Breast epithelium (tissue), 4 donors: ENCODE results near the gene AOC1. TPM values are rescaled to one million over a fixed set of nuclear protein-coding genes. Genes with fewer than 3 reads are reported as not detected.

Experiments used
- DNase-seq, 2 donors: peaks; one replicate each; pipeline ENCODE4 v3.0.0-alpha.2; 2019; ENCODE audit warnings: low spot score in 2 of 2
- H3K27ac ChIP-seq, 2 donors: fragments of 200-600 bp; sonication (generic) in 1 of 2; one replicate each; pipeline ENCODE4 v1.5.1; 2016 to 2019; ENCODE audit warnings: mild to moderate bottlenecking in 1 of 2
- H3K27me3 ChIP-seq, 2 donors: fragments of 200-600 bp; sonication (generic) in 1 of 2; one replicate each; pipeline versions ENCODE4 v1.5.1 to v1.6.0; 2017 to 2019; ENCODE audit warnings: control low read depth in 1 of 2, mild to moderate bottlenecking in 1 of 2
- H3K36me3 ChIP-seq: fragments of 200-600 bp; one replicate; pipeline ENCODE4 v1.5.1; 2019
- H3K4me1 ChIP-seq, 2 donors: fragments of 200-600 bp; sonication (generic); one replicate each; pipeline ENCODE4 v1.5.1; 2016 to 2019; ENCODE audit warnings: control low read depth in 1 of 2
- H3K4me3 ChIP-seq, 3 donors: fragments of 200-600 bp; sonication (generic); 1 replicate in 2 of 3; 2 replicates in 1 of 3; pipeline ENCODE4 v1.5.1; 2016 to 2019; ENCODE audit warnings: mild to moderate bottlenecking in 3 of 3, moderate library complexity in 2 of 3
- H3K9me3 ChIP-seq, 2 donors: fragments of 200-600 bp; sonication (generic) in 1 of 2; one replicate each; pipeline ENCODE4 v1.5.1; 2016 to 2019; ENCODE audit warnings: control low read depth in 1 of 2
- POLR2A ChIP-seq: fragments of 450-650 bp; IDR thresholded peaks from one replicate; pipeline ENCODE4 v1.6.1; 2016; ENCODE audit warnings: antibody characterized with exemption, mild to moderate bottlenecking, moderate library complexity
- POLR2AphosphoS5 ChIP-seq, 3 donors: sonication (generic); formaldehyde crosslinking; IDR thresholded peaks; one replicate each; pipeline ENCODE4 v1.6.1; 2017; ENCODE audit warnings: antibody characterized with exemption in 3 of 3
- intact Hi-C: fragments of 100-400 bp; cut with DNase I; formaldehyde crosslinking; loops from one replicate; pipeline ENCODE4 v1.15.1; 2023; ENCODE audit warnings: low total_unique reads
- total RNA-seq, 3 donors: library from RNA; depleted of rRNA; stranded (reverse); fragments of >200 nt; gene quantifications; one replicate each; pipeline ENCODE4 v1.1.0, GENCODE V29; 2016
- TF ChIP-seq, protein P1 (sequence below), 3 donors: fragments of 450-650 bp; IDR thresholded peaks; one replicate each; pipeline ENCODE4 v1.5.1; 2016 to 2017; ENCODE audit warnings: antibody characterized with exemption in 3 of 3, mild to moderate bottlenecking in 3 of 3, moderate library complexity in 3 of 3

AOC1 gene
- total RNA-seq, 3 donors from 2014 or later: 2.3 TPM; not detected in 2

DNA sequence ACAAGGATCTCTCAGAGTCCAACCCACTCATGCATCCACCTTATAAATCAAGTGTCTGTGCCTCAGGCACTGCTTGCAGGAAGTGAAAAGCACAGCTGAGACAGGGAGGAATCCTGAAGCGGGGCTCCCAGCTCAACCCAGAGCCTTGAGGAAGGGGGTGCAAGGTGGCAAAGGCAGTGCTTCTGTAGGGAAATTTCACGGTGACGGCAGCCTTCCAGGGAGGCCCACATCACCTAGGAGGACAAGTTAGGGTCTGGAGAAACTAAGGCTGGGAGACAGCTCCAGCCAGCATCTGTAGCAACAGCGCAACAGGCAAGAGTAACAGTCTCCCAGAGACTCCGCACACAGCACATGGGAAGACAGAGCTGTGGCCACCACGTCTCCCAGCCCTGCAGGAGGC lies 2.7 kb downstream of the AOC1 start:
- H3K4me1 ChIP-seq: no peaks in the 10 kb centered on the region
- H3K27me3 ChIP-seq: no peaks in the 10 kb centered on the region
- intact Hi-C loops: no loop called here
- H3K27ac ChIP-seq: no peak overlapping the region
- H3K36me3 ChIP-seq: no peaks in the 10 kb centered on the region
- no peak for DNase-seq
- no peaks in the 10 kb centered on the region for H3K9me3 ChIP-seq
- H3K4me3 ChIP-seq: no peak overlapping the region
- TF ChIP-seq POLR2AphosphoS5 (IDR thresholded peaks at IDR 0.05) (no peak), POLR2A (no peak)

- no peak for DNase-seq
- no peaks in the 10 kb centered on the region for H3K4me1 ChIP-seq
- H3K27me3 ChIP-seq: no peaks in the 10 kb centered on the region
- H3K36me3 ChIP-seq: no peaks in the 10 kb centered on the region
- no peak overlapping the region for H3K4me3 ChIP-seq
- no peaks in the 10 kb centered on the region for H3K9me3 ChIP-seq
- TF ChIP-seq POLR2A (no peak), POLR2AphosphoS5 (IDR thresholded peaks at IDR 0.05) (no peak)
- TF ChIP-seq, protein P1, sequence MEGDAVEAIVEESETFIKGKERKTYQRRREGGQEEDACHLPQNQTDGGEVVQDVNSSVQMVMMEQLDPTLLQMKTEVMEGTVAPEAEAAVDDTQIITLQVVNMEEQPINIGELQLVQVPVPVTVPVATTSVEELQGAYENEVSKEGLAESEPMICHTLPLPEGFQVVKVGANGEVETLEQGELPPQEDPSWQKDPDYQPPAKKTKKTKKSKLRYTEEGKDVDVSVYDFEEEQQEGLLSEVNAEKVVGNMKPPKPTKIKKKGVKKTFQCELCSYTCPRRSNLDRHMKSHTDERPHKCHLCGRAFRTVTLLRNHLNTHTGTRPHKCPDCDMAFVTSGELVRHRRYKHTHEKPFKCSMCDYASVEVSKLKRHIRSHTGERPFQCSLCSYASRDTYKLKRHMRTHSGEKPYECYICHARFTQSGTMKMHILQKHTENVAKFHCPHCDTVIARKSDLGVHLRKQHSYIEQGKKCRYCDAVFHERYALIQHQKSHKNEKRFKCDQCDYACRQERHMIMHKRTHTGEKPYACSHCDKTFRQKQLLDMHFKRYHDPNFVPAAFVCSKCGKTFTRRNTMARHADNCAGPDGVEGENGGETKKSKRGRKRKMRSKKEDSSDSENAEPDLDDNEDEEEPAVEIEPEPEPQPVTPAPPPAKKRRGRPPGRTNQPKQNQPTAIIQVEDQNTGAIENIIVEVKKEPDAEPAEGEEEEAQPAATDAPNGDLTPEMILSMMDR (IDR thresholded peaks at IDR 0.05): no peak
- no peak overlapping the region for H3K27ac ChIP-seq
- intact Hi-C loops: no loop called here
These were observed 3.4 kb downstream of the AOC1 start for GRCh38 chr7:150855476-150856302.

GRCh38 chr7:150856303-150857275 lies 4.3 kb downstream of the AOC1 start:
- Histone ChIP-seq H3K27me3 (no peaks in the 10 kb centered on the region), H3K4me3 (no peak overlapping the region), H3K9me3 (no peaks in the 10 kb centered on the region), H3K36me3 (no peaks in the 10 kb centered on the region), H3K27ac (no peak overlapping the region), H3K4me1 (no peaks in the 10 kb centered on the region)
- peak in 1 of 2 donors; percentile 12 for DNase-seq
- intact Hi-C loops: no loop called here
- no peak for TF ChIP-seq POLR2AphosphoS5 (IDR thresholded peaks at IDR 0.05)
- TF ChIP-seq POLR2A: no peak
- TF ChIP-seq, protein P1 (IDR thresholded peaks at IDR 0.05): no peak

DNA sequence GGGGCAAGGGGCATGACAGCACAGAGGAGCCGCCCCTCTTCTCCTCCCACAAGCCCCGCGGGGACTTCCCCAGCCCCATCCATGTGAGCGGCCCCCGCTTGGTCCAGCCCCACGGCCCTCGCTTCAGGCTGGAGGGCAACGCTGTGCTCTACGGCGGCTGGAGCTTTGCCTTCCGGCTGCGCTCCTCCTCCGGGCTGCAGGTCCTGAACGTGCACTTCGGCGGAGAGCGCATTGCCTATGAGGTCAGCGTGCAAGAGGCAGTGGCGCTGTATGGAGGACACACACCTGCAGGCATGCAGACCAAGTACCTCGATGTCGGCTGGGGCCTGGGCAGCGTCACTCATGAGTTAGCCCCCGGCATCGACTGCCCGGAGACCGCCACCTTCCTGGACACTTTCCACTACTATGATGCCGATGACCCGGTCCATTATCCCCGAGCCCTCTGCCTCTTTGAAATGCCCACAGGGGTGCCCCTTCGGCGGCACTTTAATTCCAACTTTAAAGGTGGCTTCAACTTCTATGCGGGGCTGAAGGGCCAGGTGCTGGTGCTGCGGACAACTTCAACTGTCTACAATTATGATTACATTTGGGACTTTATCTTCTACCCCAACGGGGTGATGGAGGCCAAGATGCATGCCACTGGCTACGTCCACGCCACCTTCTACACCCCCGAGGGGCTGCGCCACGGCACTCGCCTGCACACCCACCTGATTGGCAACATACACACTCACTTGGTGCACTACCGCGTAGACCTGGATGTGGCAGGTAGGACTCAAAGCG lies 5.1 kb downstream of the AOC1 start:
- H3K27ac ChIP-seq: no peak overlapping the region
- H3K9me3 ChIP-seq: peaks cover 0 to under 1% of the 10 kb centered on the region in 2 donors
- no peaks in the 10 kb centered on the region for H3K27me3 ChIP-seq
- no peak overlapping the region for H3K4me3 ChIP-seq
- intact Hi-C loops: no loop called here
- H3K4me1 ChIP-seq: no peaks in the 10 kb centered on the region
- DNase-seq: peak in 1 of 2 donors; percentile 10
- H3K36me3 ChIP-seq: no peaks in the 10 kb centered on the region
- TF ChIP-seq, protein P1 (IDR thresholded peaks at IDR 0.05): no peak
- TF ChIP-seq POLR2A: no peak
